ENCODE results near the gene UTS2R.

UTS2R gene

GRCh38 chr17:82328994-82329507, 42.5 kb upstream of the UTS2R start:
- DNase-seq (no peak), ATAC-seq (ENCODE audit: insufficient read depth, low read depth) (no peak)
- no peaks in the 10 kb centered on the region for H3K36me3 ChIP-seq (ENCODE audit: insufficient read depth, low read length)
- no peak overlapping the region for H3K4me3 ChIP-seq (ENCODE audit: low read depth in 1 of 2, low read length in 2 of 2)
- no peak overlapping the region for H2AFZ ChIP-seq (ENCODE audit: low read depth, low read length)
- H3K4me2 ChIP-seq (ENCODE audit: insufficient read depth, low read length): no peak overlapping the region
- TF ChIP-seq EZH2 (IDR thresholded peaks at IDR 0.05; ENCODE audit: borderline replicate concordance, low read depth, low read length, severe bottlenecking) (no peak), CTCF (IDR thresholded peaks at IDR 0.05; ENCODE audit: borderline replicate concordance, extremely low read depth, low read length, poor library complexity, severe bottlenecking) (no peak)
- no peaks in the 10 kb centered on the region for H3K9me3 ChIP-seq (ENCODE audit: insufficient read depth, low read length, severe bottlenecking)
- peaks cover under 1% of the 10 kb centered on the region for H3K4me1 ChIP-seq (ENCODE audit: insufficient read depth, low read length)
- no peaks in the 10 kb centered on the region for H4K20me1 ChIP-seq (ENCODE audit: insufficient read depth, low read length)
- no peak overlapping the region for H3K27ac ChIP-seq (ENCODE audit: low read length)
- H3K79me2 ChIP-seq (ENCODE audit: insufficient read depth, low read length): no peaks in the 10 kb centered on the region
- H3K27me3 ChIP-seq (ENCODE audit: insufficient read depth, low read length, poor library complexity): no peaks in the 10 kb centered on the region
- no peak overlapping the region for H3K9ac ChIP-seq (ENCODE audit: low read depth, low read length)

- Histone ChIP-seq H3K4me3 (ENCODE audit: low read depth in 1 of 2, low read length in 2 of 2) (no peak overlapping the region), H3K27me3 (ENCODE audit: insufficient read depth, low read length, poor library complexity) (no peaks in the 10 kb centered on the region), H3K9ac (ENCODE audit: low read depth, low read length) (no peak overlapping the region), H3K36me3 (ENCODE audit: insufficient read depth, low read length) (no peaks in the 10 kb centered on the region), H3K9me3 (ENCODE audit: insufficient read depth, low read length, severe bottlenecking) (no peaks in the 10 kb centered on the region), H3K4me1 (ENCODE audit: insufficient read depth, low read length) (peaks cover 8% of the 10 kb centered on the region), H3K4me2 (ENCODE audit: insufficient read depth, low read length) (no peak overlapping the region), H3K27ac (ENCODE audit: low read length) (no peak overlapping the region), H3K79me2 (ENCODE audit: insufficient read depth, low read length) (no peaks in the 10 kb centered on the region), H4K20me1 (ENCODE audit: insufficient read depth, low read length) (no peaks in the 10 kb centered on the region), H2AFZ (ENCODE audit: low read depth, low read length) (no peak overlapping the region)
- ATAC-seq (ENCODE audit: insufficient read depth, low read depth) (no peak), DNase-seq (no peak)
- no peak for TF ChIP-seq CTCF (IDR thresholded peaks at IDR 0.05; ENCODE audit: borderline replicate concordance, extremely low read depth, low read length, poor library complexity, severe bottlenecking)
- no peak for TF ChIP-seq EZH2 (IDR thresholded peaks at IDR 0.05; ENCODE audit: borderline replicate concordance, low read depth, low read length, severe bottlenecking)
Observed at GRCh38 chr17:82329683-82330321, 41.8 kb upstream of the UTS2R start.

- H3K4me3 ChIP-seq (ENCODE audit: low read depth in 1 of 2, low read length in 2 of 2): no peak overlapping the region
- H4K20me1 ChIP-seq (ENCODE audit: insufficient read depth, low read length): no peaks in the 10 kb centered on the region
- H3K9ac ChIP-seq (ENCODE audit: low read depth, low read length): no peak overlapping the region
- peak; percentile 61 for DNase-seq
- peaks cover 16% of the 10 kb centered on the region for H3K4me1 ChIP-seq (ENCODE audit: insufficient read depth, low read length)
- H3K36me3 ChIP-seq (ENCODE audit: insufficient read depth, low read length): no peaks in the 10 kb centered on the region
- H3K27me3 ChIP-seq (ENCODE audit: insufficient read depth, low read length, poor library complexity): no peaks in the 10 kb centered on the region
- no peak overlapping the region for H3K27ac ChIP-seq (ENCODE audit: low read length)
- no peak overlapping the region for H2AFZ ChIP-seq (ENCODE audit: low read depth, low read length)
- TF ChIP-seq EZH2 (IDR thresholded peaks at IDR 0.05; ENCODE audit: borderline replicate concordance, low read depth, low read length, severe bottlenecking): no peak
- no peaks in the 10 kb centered on the region for H3K9me3 ChIP-seq (ENCODE audit: insufficient read depth, low read length, severe bottlenecking)
- H3K4me2 ChIP-seq (ENCODE audit: insufficient read depth, low read length): no peak overlapping the region
- ATAC-seq (ENCODE audit: insufficient read depth, low read depth): peak; percentile 15; the same call in 1 of the 3 replicates
- H3K79me2 ChIP-seq (ENCODE audit: insufficient read depth, low read length): no peaks in the 10 kb centered on the region
Observed at GRCh38 chr17:82330322-82331239, 41.0 kb upstream of the UTS2R start.

All from DND-41 (cell line).